Right cardiac atrium (tissue), 5 donors: Measurements from ENCODE around the gene SMS. TPM values are rescaled to one million over a fixed set of nuclear protein-coding genes. Genes with fewer than 3 reads are reported as not detected.

Experiments used
- ATAC-seq, 2 donors: fragments of 200-7000 bp; cut with Tn5 transposase; one replicate each; pipeline versions ENCODE4 v1.8.0 to v1.9.1; 2020; ENCODE audit warnings: moderate library complexity in 2 of 2, mild to moderate bottlenecking in 1 of 2
- DNase-seq, 3 donors: peaks; one replicate each; pipeline ENCODE4 v3.0.0-alpha.2; 2020
- H3K27ac ChIP-seq: one replicate; pipeline ENCODE4 v1.5.1; 2013; ENCODE audit warnings: mild to moderate bottlenecking, low read length, control low read depth, moderate library complexity
- H3K27me3 ChIP-seq: one replicate; pipeline ENCODE4 v1.6.1; 2013; ENCODE audit not compliant: control insufficient read depth, insufficient read depth
- H3K4me1 ChIP-seq: one replicate; pipeline ENCODE4 v1.6.1; 2013; ENCODE audit warnings: low read length; ENCODE audit not compliant: control insufficient read depth, insufficient read depth
- H3K4me3 ChIP-seq: one replicate; pipeline ENCODE4 v1.5.1; 2013; ENCODE audit warnings: low read length, control low read depth
- H3K9me3 ChIP-seq: one replicate; pipeline ENCODE4 v1.6.1; 2013; ENCODE audit warnings: low read length; ENCODE audit not compliant: control insufficient read depth
- WGBS: extraction: QIAGEN DNeasy Blood & Tissue Kit; methylation state at CpG from one replicate; pipeline ENCODE4 v1.1.7; 2013; 5-methylcytosine and 5-hydroxymethylcytosine counted together
- intact Hi-C, 4 donors: fragments of 100-400 bp; cut with DNase I; formaldehyde crosslinking; loops; one replicate each; pipeline versions ENCODE4 v1.11.0 to v1.14.0; 2022 to 2023
- polyA plus RNA-seq: library from polyadenylated mRNA; stranded (reverse); fragments of 200-250 nt; gene quantifications from one replicate; pipeline ENCODE4 v1.2.3, GENCODE V29; 2013
- total RNA-seq, 4 donors: library from RNA; stranded (reverse); fragmentation: NEBNext Ultra II Directional; extraction: Animal tissue kit (Norgen Biotek cat#: 25700); gene quantifications; one replicate each; pipeline ENCODE4 v1.2.1, GENCODE V29; 2021
- donor health status: healthy with polysubstance abuse.
- donor health status: DM: no; HTN: yes; CAD: no.
- donor health status: DM: no; HTN: no; CAD: no.
- donor health status: DM: no; HTN: yes; CAD: no; lungs with severe emphysema.
- donor health status: DM: yes; HTN: yes; CAD: no.

The SMS gene
- total and polyA plus RNA-seq, 5 donors, result 44.7 to 62.8 (median 55.6) TPM

GRCh38 chrX:22012931-22013330 is 72.4 kb downstream of the SMS start:
- no peaks in the 10 kb centered on the region for H3K4me1 ChIP-seq
- DNase-seq (no peak), ATAC-seq (no peak)
- H3K27ac ChIP-seq, result no peak overlapping the region
- H3K9me3 ChIP-seq, result no peaks in the 10 kb centered on the region
- no peak overlapping the region for H3K4me3 ChIP-seq
- intact Hi-C loops, result no loop called here
- WGBS, result 79% methylated on average over 7 of the region's 7 CpGs
- no peaks in the 10 kb centered on the region for H3K27me3 ChIP-seq

- Histone ChIP-seq H3K4me3 (no peak overlapping the region), H3K27ac (no peak overlapping the region), H3K27me3 (no peaks in the 10 kb centered on the region), H3K4me1 (no peaks in the 10 kb centered on the region), H3K9me3 (no peaks in the 10 kb centered on the region)
- DNase-seq, result no peak
- 92% methylated on average over 9 of the region's 9 CpGs for WGBS
- intact Hi-C loops, result no loop called here
- ATAC-seq, result no peak
These were observed 74.7 kb downstream of the SMS start for GRCh38 chrX:22015139-22015750.

- intact Hi-C loops, result no loop called here
- Histone ChIP-seq H3K4me3 (no peak overlapping the region), H3K27me3 (no peaks in the 10 kb centered on the region), H3K9me3 (no peaks in the 10 kb centered on the region), H3K27ac (no peak overlapping the region), H3K4me1 (no peaks in the 10 kb centered on the region)
- DNase-seq, result no peak
- WGBS, result 77% methylated on average over 10 of the region's 10 CpGs
- ATAC-seq, result no peak
These were observed 81.3 kb downstream of the SMS start for GRCh38 chrX:22021751-22022324.

- no peaks in the 10 kb centered on the region for H3K4me1 ChIP-seq
- H3K27ac ChIP-seq, result no peak overlapping the region
- 59% methylated on average over 2 of the region's 2 CpGs for WGBS
- intact Hi-C loops, result no loop called here
- DNase-seq (no peak), ATAC-seq (no peak)
- H3K4me3 ChIP-seq, result no peak overlapping the region
- H3K27me3 ChIP-seq, result no peaks in the 10 kb centered on the region
- H3K9me3 ChIP-seq, result no peaks in the 10 kb centered on the region
These were observed 84.1 kb downstream of the SMS start for GRCh38 chrX:22024577-22024976.

GRCh38 chrX:22025751-22026150 is 85.2 kb downstream of the SMS start:
- Histone ChIP-seq H3K27ac (no peak overlapping the region), H3K4me3 (no peak overlapping the region), H3K9me3 (no peaks in the 10 kb centered on the region), H3K27me3 (no peaks in the 10 kb centered on the region), H3K4me1 (no peaks in the 10 kb centered on the region)
- 69% methylated on average over 7 of the region's 7 CpGs for WGBS
- DNase-seq (no peak), ATAC-seq (no peak)
- intact Hi-C loops, result no loop called here

GRCh38 chrX:22026731-22027130 is 86.2 kb downstream of the SMS start:
- 74% methylated on average over 4 of the region's 4 CpGs for WGBS
- intact Hi-C loops, result no loop called here
- DNase-seq (no peak), ATAC-seq (no peak)
- Histone ChIP-seq H3K4me1 (no peaks in the 10 kb centered on the region), H3K4me3 (no peak overlapping the region), H3K9me3 (no peaks in the 10 kb centered on the region), H3K27me3 (no peaks in the 10 kb centered on the region), H3K27ac (no peak overlapping the region)

GRCh38 chrX:22032084-22032483 is 91.6 kb downstream of the SMS start, which contains the start of gene PHEX:
PHEX (plus strand) TSS chrX:22032325; CDS start chrX:22033006, 681 bp downstream.
- 76% methylated on average over 1 of the region's 1 CpG for WGBS
- Histone ChIP-seq H3K9me3 (no peaks in the 10 kb centered on the region), H3K27ac (no peak within 1 kb of the TSS), H3K27me3 (no peaks in the 10 kb centered on the region), H3K4me3 (no peak within 1 kb of the TSS), H3K4me1 (no peaks in the 10 kb centered on the region)
- ATAC-seq, result no peak
- no peak for DNase-seq
- intact Hi-C loops, result no loop called here

- H3K27me3 ChIP-seq, result no peaks in the 10 kb centered on the region
- DNase-seq, result no peak
- H3K9me3 ChIP-seq, result no peaks in the 10 kb centered on the region
- H3K4me3 ChIP-seq, result no peak overlapping the region
- ATAC-seq, result no peak
- no peaks in the 10 kb centered on the region for H3K4me1 ChIP-seq
- 47% methylated on average over 6 of the region's 6 CpGs for WGBS
- no peak overlapping the region for H3K27ac ChIP-seq
- intact Hi-C loops, result no loop called here
These were observed 92.0 kb downstream of the SMS start for GRCh38 chrX:22032506-22032905.

- Histone ChIP-seq H3K27ac (no peak overlapping the region), H3K4me3 (no peak overlapping the region), H3K4me1 (no peaks in the 10 kb centered on the region), H3K27me3 (no peaks in the 10 kb centered on the region), H3K9me3 (no peaks in the 10 kb centered on the region)
- DNase-seq, result no peak
- intact Hi-C loops, result no loop called here
- 71% methylated on average over 5 of the region's 5 CpGs for WGBS
- ATAC-seq, result no peak
These were observed 93.3 kb downstream of the SMS start for GRCh38 chrX:22033818-22034217.

- DNase-seq (no peak), ATAC-seq (no peak)
- H3K4me1 ChIP-seq, result no peaks in the 10 kb centered on the region
- no peak overlapping the region for H3K4me3 ChIP-seq
- intact Hi-C loops, result no loop called here
- 53% methylated on average over 1 of the region's 1 CpG for WGBS
- H3K27ac ChIP-seq, result no peak overlapping the region
- H3K9me3 ChIP-seq, result no peaks in the 10 kb centered on the region
- H3K27me3 ChIP-seq, result no peaks in the 10 kb centered on the region
These were observed 94.7 kb downstream of the SMS start for GRCh38 chrX:22035236-22035635.

GRCh38 chrX:22037225-22037624 is 96.7 kb downstream of the SMS start:
- Histone ChIP-seq H3K27me3 (no peaks in the 10 kb centered on the region), H3K4me3 (no peak overlapping the region), H3K9me3 (no peaks in the 10 kb centered on the region), H3K4me1 (no peaks in the 10 kb centered on the region), H3K27ac (no peak overlapping the region)
- 98% methylated on average over 2 of the region's 2 CpGs for WGBS
- intact Hi-C loops, result no loop called here
- DNase-seq, result no peak
- ATAC-seq, result no peak
